Jurkat, Clone E6-1 (cell line): ENCODE results near the gene CHAD.
A peak's percentile ranks its signal among the peaks of the same experiment; 100 is the strongest.
"Not testable (repeated sequence)": the region's sequence is repeated elsewhere in the genome, so short reads cannot be mapped to it uniquely, and the experiment has no call there.

Source experiments
- DNase-seq: peaks from one replicate; pipeline ENCODE4 v3.0.0-alpha.2; 2011; ENCODE audit warnings: low read depth, low spot score
- H3K4me3 ChIP-seq: 2 replicates; pipeline ENCODE4 v1.5.1; 2011; ENCODE audit warnings: mild to moderate bottlenecking, low read length, control low read depth, moderate library complexity

Gene CHAD

DNA sequence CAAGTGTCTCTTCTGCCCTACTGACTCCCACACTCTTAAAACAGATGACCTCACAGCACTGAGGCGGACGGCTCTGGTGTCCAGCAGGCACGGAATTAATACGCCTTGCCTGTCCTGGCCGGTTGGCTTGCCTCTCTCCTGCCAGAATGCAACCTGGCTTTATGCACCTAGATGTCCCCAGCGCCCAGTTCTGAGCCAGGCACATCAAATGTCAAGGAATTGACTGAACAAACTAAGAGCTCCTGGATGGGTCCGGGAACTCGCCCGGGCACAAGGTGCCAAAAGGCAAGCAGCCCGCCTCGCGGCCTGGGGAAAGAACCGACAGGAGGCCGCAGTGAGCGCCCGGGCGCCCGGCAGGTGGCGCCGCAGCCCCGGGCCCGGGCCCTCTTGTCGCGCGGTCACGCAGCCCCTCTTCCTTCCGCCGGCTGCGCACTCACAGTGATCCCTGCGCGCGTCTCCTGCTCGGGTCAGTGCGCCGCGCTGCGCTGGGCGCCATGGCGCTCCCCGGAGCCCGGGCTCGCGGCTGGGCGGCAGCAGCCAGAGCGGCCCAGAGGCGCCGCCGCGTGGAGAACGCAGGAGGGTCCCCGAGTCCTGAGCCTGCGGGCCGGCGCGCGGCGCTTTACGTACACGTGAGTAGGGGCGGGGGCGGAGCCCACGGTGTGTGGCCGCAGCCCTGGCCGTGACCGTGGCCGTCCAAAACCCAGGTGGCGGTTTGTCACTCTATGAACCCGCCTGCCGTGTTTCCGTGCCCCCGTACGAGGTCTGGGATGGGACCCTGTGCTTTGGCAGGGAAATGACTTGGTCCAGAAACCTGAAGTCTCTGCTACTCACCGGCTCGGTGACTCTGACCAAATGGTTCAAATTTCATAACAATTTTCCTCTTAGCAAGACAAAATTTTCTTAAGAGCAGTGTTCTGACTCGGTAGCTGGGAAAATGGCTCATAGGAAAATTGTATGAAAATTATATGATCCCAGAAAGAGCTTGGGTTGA is 10.0 kb upstream of the CHAD start, which contains the start of gene RSAD1:
TSS of gene RSAD1 (plus strand) at position 470 of the 991 bp plus-strand sequence. CDS start at position 495, 25 bp downstream.
- H3K4me3 ChIP-seq: peak within 1 kb of the TSS; percentile 94

DNA sequence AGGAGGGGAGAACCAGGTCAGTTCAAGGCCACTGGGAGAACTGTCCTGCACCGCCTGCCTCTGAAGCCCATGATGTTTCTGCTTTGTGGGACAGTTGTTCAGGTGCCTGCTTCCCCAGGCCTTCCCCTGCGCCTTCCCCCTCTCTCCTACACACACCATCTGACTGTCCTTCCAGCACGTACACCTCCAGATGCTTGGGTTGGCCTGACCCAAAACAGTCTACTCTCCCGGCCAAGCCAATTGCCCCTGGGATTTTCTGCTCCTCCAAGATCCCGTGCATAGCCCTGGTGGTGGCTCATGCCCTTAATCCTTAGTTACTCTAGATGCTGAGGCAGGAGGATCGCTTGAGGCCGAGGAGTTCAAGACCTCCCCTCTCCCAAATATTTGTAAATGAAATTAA is 9.3 kb upstream of the CHAD start:
- DNase-seq: no peak
- peak overlapping the region; percentile 94 for H3K4me3 ChIP-seq

More for the DNA sequence above, 10.0 kb upstream of the CHAD start, which contains the start of gene RSAD1:
- peak; percentile 84 for DNase-seq

DNA sequence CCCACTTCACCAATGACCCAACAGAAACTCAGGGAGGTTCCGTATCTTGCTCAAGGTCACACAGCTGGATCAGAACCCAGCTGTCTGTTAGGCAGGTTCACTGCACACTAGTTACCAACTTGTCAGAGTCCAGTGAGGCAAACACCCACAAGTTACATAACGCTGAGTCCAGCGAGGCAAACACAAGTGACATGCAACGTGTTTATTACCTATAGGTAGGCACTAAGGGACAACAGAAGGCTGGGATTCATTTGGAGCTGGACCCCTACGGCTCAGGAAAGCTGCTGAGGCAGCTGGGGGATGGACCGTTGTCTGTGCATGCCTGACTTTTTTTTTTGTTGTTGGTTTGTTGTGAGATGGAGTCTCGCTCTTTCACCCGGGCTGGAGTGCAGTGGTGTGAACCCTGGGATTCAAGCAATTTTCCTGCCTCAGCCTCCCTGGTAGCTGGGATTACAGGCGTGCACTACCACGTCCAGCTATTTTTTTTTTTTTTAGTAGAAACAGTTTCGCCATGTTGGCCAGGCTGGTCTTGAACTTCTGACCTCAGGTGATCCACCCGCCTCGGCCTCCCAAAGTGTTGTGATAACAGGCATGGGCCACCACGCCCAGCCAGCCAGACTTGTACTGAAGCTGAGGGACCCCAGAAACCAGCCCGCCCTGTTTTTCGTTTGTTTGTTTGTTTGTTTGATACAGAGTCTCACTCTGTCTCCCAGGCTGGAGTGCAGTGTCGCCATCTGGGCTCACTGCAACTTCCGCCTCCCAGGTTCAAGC is 8.1 kb upstream of the CHAD start:
- DNase-seq: no peak
- no peak overlapping the region for H3K4me3 ChIP-seq

DNA sequence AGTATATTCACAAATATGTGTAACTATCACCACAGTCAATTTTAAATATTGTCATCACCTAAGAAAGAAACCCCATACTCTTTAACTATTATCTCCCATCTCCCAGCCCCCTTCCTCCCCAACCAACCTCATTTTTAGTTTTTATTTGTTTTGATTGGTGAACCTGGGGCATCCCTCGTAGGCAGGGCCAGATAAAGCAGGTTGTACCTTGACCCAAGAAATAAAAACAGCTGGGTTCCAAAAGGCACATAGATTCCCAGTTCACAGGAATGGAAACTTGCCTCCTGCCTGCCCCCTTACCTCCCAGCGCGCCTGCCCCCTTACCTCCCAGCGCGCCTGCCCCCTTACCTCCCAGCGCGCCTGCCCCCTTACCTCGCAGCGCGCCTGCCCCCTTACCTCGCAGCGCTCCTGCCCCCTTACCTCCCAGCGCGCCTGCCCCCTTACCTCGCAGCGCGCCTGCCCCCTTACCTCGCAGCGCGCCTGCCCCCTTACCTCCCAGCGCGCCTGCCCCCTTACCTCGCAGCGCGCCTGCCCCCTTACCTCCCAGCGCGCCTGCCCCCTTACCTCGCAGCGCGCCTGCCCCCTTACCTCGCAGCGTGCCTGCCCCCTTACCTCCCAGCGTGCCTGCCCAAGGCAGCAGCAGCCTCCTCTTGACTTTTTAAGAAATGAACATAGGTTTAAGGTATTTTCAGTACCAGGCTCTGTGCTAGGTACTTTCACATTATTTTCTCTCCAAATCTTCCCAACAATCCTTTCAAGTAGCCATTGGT is 7.3 kb upstream of the CHAD start:
- H3K4me3 ChIP-seq, DNase-seq: not testable (repeated sequence)

DNA sequence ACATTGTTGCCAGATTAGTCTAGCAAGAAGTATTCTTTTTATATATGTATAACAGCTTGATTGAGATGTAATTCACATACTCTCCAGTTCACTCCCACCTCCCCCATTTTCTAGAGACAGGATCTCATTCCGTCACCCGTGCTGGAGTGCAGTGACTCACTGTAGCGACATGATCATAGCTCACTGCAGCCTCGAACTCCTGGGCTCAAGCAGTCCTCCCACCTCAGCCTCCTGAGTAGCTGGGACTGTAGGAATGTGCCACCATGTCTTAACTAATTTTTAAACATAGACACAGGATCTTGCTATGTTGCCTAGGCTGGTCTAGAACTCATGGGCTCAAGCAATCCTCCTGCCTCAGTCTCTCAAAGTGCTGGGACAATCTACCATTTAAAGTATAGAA is 6.7 kb upstream of the CHAD start:
- DNase-seq: no peak
- H3K4me3 ChIP-seq: no peak overlapping the region

DNA sequence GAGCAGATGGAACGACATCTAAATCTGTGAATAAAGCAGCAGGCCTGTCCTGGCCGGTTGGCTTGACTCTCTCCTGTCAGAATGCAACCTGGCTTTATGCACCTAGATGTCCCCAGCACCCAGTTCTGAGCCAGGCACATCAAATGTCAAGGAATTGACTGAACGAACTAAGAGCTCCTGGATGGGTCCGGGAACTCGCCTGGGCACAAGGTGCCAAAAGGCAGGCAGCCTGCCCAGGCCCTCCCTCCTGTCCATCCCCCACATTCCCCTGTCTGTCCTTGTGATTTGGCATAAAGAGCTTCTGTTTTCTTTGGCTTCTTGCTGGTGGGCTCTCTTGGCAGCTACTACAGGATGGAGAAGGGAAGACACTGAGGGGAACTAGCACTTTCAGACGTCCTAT is 5.8 kb upstream of the CHAD start:
- no peak overlapping the region for H3K4me3 ChIP-seq
- DNase-seq: no peak

DNA sequence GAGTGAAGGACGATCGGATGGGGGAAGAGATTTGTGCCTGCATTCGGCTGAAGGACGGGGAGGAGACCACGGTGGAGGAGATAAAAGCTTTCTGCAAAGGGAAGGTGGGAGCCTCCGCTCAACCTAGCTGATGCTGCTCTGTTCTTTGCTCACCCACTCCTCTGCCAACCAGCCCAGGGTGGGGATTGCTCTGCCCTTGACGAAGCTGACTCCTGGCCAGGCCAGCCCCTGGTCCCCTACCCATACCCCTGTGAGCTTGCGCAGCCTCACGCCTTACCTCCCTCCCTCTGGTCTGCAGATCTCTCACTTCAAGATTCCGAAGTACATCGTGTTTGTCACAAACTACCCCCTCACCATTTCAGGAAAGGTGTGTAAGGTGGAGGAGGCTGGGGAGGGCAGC is 5.2 kb upstream of the CHAD start:
- DNase-seq: no peak
- no peak overlapping the region for H3K4me3 ChIP-seq

DNA sequence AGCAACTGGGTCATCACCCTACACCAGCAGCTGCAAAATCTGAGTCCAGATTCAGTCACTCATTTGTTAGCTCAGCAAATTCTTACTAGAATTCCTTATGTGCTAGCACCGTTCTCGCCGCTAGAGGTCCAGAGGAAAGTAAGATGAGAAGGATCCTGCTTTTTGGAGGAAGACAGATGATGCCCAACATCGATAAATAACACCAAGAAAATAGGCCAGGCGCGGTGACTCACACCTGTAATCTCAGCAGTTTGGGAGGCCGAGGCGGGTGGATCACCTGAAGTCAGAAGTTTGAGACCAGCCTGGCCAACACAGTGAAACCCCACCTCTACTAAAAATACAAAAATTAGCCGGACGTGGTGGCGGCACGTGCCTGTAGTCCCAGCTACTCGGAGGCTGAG is 4.1 kb upstream of the CHAD start:
- not testable (repeated sequence) for DNase-seq

DNA sequence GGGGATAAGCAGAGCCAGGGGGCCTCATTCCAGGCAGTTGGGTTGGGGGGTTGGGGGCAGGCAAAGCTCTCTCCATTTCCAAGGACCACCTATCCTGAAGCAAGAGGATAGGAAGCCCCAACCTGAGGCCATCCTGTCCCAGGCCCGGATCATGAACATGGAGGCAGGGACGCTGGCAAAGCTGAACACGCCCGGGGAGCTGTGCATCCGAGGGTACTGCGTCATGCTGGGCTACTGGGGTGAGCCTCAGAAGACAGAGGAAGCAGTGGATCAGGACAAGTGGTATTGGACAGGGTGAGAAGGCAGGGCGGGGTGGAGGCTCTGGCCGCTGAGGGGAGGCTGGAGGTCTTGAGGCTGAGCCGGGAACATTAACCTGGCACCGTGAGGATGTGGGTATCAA is 3.6 kb upstream of the CHAD start:
- DNase-seq: no peak

More for the DNA sequence above, 4.1 kb upstream of the CHAD start:
- H3K4me3 ChIP-seq: not testable (repeated sequence)

DNA sequence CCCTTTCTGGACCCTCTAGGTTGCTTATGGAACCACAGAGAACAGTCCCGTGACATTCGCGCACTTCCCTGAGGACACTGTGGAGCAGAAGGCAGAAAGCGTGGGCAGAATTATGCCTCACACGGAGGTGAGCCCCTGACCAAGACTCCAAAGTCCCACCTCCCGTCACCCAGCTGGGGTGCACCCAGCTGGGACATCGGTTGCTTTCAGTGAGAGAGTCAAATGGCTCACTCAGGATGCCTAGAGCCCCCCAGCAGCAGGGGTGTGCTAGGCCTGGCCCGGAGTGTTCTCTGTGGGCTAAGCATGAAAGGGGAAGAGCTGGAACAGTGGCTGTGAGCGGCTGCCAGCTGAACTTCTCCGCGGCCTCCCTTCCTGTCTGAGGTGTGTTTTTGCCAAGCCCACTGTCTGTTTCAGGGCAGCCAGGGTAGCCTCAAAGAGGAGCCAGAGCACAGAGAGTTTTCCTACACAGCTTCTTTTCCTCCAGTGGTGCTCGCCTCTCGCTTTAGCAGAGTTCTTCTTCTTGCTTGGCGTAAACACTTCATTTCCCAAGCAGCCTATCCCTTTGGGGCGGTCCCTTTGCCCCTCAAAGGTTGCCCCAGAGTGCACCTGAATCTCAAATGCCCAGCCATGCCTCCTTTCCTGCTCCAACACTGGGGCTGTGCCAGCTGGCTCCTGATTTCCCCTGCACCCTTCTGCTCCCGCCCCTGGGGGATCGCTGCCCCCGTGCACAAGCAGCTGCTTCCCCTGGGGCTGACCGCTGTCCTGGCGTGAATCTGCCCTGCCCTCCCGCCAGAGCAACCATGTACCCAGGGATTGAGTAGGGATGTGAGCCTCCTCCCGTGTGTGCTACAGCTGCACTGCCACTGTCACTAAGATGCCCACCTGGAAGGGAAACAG is 2.6 kb upstream of the CHAD start:
- DNase-seq: peak; percentile 25

More for the DNA sequence above, 3.6 kb upstream of the CHAD start:
- H3K4me3 ChIP-seq: no peak overlapping the region

DNA sequence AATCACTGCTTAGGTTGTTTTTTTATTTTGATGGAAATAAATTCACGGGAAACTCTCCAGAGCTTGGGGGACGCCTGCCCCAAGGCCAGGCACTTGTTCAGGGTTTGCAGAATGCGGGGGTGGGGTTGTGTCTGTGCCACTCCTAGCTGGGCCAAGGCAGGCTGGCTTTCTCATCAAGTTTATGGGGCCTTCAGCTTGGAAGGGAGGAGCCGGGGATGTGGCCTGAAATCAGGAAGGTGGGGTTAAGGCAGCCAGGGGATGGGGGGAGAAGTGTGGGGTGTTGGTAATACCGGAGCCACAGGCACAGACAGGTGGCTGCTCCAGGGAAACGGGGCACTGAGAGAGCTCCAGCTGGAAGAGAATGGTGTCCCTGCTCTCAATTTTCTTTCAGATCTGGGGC is 1.7 kb upstream of the CHAD start:
- no peak overlapping the region for H3K4me3 ChIP-seq
- no peak for DNase-seq

More for the DNA sequence above, 2.6 kb upstream of the CHAD start:
- H3K4me3 ChIP-seq: no peak overlapping the region

DNA sequence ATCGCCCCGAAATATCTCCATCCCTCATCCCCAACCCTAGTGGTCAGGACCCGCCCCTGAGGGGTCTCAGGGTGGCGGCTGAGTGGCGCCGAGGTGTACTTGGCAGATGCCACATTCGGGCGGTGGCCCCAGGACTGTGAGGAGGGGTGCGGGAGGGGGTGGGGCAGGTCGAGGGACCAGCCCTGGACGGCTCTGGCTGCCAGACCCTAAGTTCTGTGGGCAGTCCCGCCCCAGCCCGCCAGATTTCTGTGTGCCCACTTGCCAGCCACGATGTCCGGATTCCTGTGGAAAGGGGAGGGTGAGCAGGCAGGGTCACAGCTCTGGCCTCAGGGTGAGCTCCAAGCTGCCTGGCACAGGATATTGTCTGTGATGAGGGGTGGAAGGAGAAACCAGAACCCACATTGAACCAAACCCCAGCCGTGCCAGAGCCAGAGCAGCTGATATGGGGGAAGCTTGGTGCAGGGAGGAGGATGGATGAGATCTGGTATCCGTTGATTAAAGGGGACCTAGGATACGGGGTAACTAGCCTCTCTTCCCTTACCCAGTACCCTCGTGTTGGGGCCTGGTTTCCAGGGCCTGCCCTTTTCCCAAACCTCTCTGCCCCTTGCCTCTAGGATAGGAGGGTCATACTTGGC is 1.1 kb upstream of the CHAD start:
- no peak overlapping the region for H3K4me3 ChIP-seq
- DNase-seq: no peak

DNA sequence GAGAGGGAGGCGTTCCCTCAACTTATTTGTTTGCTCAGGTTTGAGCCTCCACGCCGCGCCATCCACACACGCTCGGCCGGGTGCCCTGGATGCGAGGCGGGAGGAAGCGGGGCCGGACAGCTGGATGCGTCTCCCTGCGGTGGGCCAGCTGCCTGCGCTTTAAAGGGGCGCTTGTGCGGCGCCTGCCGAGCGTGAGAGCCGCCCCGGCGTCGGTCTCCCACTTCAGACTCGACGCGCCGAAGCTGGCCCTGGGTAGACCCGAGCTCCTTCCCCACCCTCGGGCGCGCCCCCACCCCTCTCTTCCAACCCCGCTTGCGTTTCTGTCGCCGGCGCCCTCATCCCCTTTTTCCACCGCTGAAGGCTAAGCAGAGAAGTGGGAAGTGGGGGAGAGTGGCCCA is 527 bp upstream of the CHAD start:
- H3K4me3 ChIP-seq: no peak overlapping the region
- no peak for DNase-seq

DNA sequence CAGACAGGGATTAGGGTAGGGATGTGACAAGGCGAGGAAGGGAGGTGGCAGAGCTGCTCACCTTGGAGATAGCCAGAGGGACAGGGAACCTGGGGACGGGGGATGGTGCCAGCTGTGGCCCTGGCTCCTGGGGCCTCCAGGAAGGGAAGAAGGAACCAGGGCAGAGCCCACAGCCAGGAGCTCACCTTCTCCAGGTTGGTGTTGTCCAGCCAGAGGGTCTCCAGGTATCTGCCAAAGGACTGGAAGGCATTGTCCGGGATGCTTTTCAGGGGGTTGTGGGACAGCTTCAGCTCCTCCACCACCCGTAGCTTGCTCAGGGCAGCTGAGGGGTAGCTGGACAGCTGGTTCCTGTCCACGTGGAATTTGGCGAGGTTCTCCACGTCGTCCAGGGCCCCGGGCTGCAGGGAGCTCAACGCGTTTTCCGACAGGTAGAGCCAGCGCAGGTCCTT is 801 bp downstream of the CHAD start:
- H3K4me3 ChIP-seq: no peak overlapping the region
- no peak for DNase-seq

DNA sequence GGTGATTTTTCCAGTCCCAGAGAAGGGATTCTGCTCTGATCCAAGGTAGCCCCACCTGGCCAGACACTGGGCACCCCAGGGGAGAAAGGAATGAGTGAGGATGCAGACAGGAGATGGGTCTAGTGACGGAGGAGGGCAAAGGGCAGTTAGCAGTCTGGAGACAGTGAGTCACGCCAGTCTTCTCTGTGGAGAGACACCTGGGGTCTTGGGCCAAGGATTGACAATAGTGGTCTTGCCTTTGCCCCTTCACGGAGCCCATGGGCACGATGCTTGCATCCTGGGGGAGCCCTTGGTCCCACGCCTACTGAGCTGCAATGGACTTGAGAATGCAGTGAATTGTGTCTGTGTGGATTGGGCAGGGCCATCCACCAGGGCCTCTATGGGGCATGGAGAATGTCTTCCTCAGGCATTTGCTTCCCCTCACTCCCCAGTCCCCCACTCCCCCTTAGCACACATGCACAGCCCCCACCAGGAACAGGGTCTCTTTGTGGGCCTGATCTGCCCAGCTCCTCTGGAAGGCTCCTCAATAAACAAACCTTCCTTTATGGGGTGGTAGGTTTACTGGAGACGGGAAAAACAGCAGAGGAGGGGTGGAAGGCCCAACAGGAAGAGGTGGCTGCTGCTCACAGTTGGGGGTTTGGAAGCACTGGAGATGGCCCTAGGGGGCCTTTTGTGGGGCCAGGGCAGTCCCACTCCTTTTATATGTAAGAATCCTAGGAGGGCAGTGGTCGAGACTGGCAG is 1.4 kb downstream of the CHAD start:
- no peak for DNase-seq
- no peak overlapping the region for H3K4me3 ChIP-seq

DNA sequence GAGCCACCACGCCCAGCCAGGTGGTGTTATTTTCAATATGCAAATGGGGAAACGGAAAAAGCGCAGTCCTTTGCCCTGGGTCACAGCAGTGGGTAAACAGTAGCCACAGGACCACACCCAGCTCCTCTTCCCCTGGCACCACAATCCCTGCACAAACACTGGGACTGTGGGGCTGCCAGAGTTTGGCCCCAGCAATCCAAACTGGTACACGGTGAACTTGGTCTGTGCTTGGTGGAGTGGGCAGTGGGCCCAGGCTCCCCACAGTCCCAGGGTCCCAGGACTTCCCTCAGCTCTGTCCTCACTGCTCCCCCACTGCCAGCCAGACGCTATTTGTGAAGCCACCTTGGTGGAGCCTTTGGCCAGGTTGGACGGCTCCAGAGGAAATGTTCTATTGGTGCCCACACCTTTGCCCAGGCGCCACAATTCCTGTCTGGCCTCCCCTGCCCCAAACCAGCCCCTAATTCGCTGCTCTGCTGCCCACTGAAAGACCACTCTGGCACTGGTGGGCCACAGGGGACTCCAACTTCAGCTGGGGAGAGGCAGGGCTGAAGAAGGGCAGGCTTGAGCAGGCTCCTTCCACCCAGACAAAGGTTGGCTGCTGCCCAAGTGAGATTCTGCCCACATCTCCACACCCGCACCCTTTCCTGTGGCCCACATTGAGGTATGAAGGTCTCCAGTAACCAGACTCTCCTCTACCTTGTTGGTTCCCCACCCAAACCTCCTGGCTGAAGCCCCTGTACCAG is 2.1 kb downstream of the CHAD start:
- no peak for DNase-seq
- no peak overlapping the region for H3K4me3 ChIP-seq
